ENCODE data around the gene TIAM1.

- TF ChIP-seq POLR2AphosphoS5 (IDR thresholded peaks at IDR 0.05; ENCODE audit: insufficient read depth in 1 of 2, low read depth in 1 of 2) (no peak), POLR2A (IDR thresholded peaks at IDR 0.05) (no peak)
Measured at GRCh38 chr21:31264574-31264973, 79.5 kb downstream of the TIAM1 start.

Measured in vagina (tissue), 2 donors.